GM18867 (cell line): ENCODE measurements around the gene SMPD2.

Source experiments
- ATAC-seq: cut with Tn5 transposase; IDR thresholded peaks from one replicate; pipeline ENCODE4 v1.9.1; 2021; ENCODE audit warnings: mild to moderate bottlenecking, moderate library complexity; ENCODE audit not compliant: unreplicated experiment

Gene SMPD2

DNA sequence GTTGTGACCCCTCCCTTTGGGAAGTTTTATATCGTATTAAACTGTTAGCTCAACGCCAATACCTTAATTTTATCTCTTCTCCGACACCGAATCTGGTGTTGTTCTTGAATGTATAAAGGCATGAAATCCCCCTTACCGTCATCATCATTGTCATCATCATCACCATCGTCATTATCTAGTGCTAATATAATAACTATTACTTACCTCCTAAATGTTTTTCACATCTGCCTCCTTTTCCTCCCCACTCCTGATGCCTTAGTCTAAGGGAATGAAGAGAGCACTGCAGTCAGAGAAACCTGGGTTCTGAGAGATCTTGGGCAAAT is 43.2 kb downstream of the SMPD2 start:
- ATAC-seq, result no peak

DNA sequence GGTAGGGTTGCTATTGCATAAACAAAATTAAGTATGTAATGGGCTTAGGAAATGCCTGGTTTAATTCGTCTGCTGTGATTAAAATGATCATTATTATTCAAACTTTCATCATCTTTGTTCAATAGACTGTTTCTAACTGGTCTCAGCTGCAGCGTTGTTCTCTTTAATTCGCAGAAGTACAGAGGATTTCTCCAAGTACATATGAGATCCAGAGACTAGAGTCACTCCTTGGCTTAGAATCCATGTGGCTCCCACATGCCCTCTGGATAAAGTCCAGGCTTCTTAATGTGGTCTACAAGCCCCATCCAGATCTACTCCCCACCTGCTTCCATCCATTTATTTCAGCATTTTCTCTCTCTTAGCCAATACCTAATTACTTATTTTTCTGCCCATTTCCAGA is 43.6 kb downstream of the SMPD2 start:
- ATAC-seq, result no peak

DNA sequence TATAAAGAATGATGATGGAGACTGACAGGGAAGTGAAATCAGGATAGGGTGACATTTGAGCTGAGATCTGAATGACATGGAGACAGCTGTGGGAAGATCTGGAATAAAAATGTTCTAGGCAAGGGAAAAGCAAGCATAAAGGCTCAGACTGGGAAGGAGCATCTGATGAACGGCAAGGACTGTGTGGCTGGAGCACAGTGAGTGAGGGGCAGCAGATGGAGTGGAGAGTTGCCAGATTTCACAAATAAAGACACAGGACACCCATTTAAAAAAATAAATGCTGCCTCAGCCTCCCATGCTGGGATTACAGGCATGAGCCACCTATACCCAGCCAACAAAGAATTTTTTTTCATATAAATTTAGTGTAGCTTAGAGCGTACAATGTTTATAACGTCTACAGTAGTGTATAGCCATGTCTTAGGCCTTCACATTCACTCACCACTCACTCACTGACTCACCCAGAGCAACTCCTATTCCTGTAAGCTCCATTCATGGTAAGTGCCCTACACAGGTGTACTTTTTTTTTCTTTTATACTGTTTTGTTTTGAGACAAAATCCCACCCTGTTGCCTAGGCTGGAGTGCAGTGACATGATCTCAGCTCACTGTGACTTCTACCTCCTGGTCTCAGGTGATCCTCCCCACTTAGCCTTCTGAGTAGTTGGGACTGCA is 44.9 kb downstream of the SMPD2 start:
- ATAC-seq, result no peak

DNA sequence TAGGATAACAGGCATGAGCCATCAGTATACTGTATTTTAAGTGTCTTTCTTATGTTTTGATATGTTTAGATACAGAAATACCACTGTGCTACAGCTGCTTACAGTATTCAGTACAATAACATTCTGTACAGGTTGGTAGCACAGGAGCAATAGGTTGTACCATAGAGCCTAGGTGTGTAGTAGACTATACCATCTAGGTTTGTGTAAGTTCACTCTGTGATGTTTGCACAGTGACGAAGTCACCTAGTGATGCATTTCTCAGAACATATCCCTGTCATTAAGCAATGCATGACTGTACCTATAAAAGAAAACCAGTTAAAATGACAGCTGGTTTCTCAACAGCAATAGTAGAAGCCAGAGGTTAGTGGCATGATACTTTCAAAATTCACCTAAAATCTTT is 45.5 kb downstream of the SMPD2 start:
- ATAC-seq, result no peak

DNA sequence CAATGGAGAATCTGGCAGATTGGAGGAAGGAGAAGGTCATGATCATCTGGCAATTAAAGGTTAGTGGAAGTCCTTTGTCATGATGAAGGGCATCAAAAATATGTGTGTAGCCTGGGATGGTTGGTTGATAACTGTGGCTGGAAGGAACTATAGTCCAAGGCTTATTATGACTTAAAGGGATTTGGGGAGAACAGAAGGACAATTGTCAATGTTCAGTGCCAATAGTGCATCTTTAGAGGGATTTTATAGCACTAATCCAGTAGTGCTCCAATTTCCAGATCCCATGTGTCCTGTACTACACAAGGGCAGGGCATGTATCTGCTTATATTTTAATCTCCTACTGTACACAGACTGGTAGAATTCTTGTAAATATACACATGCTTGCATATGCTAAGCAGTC is 47.5 kb downstream of the SMPD2 start:
- ATAC-seq, result no peak

DNA sequence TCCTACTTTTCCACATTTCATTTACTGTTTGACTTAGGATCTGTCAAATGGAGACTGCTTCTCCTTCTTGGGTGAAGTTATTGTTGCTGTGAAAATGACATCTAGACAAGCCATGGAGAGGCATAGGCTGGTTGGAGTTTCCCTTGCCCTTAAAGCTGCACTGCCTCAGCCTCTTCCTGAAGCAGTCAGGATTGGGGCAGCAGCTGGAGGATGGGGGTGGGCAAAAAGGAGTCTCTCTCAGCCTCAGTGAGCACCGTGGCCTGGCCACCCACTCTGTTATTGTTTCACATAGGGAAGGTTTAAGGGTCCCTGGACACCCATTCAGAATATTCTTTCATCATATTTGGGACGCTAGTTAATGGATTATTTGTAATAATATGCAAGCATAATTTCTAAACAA is 50.2 kb downstream of the SMPD2 start:
- no peak for ATAC-seq

DNA sequence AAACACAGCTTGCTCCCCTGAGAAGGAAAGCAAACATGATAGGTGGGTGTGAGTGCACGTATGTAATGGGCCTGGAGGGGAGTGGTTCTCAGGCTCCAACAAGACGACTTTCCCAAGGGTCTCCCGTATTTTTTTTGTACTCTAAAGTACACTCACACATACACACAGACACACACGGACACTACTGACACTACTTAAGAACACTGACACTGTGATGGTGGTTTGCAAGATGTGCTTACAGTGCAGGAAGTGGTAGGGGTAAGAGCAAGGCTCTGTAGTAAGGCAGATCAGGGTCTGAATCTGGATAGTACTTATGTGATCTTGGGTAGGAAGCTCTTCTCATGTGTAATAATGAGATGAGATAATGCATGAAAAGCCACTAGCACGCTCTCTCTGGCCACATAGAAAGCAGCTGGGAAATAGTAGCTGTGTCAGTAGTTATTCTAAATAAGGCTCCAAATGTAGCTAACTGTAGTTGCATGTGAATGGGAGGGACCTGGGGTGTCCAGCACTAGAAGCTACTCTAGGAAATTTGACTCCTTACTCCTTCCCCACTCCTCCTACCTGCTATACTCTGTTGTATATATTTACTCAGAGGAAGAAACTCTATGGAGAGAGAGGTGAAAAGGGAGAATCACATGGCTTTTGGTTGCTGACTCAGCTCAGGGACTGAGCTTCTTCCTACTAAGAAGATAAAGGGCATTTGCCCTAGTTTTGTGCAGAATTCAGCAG is 50.8 kb downstream of the SMPD2 start:
- ATAC-seq, result no peak
